Spleen (tissue), 7 donors: ENCODE measurements around the gene NRXN3.

ENCODE experiments used
- POLR2A ChIP-seq, 3 donors: fragments of 450-650 bp; IDR thresholded peaks; one replicate each; pipeline ENCODE4 v1.5.1; 2017; ENCODE audit warnings: antibody characterized with exemption in 3 of 3, mild to moderate bottlenecking in 1 of 3
- POLR2AphosphoS5 ChIP-seq, 3 donors: sonication (generic); formaldehyde crosslinking; IDR thresholded peaks; one replicate each; pipeline ENCODE4 v1.5.1; 2017; ENCODE audit warnings: antibody characterized with exemption in 3 of 3
- TF ChIP-seq, protein P1 (sequence below), 11 experiments: fragments of 200-600 bp in 7 of 11; fragments of 450-650 bp in 4 of 11; sonication (generic) in 4 of 11; IDR thresholded peaks in 8 of 11; conservative IDR thresholded peaks in 3 of 11; 1 replicate in 7 of 11; 2 replicates in 4 of 11; pipeline versions ENCODE4 v1.4.0 to v1.8.0; 2016 to 2021; ENCODE audit warnings: antibody characterized with exemption in 11 of 11, inconsistent platforms in 4 of 11, mild to moderate bottlenecking in 1 of 11
- donor health status: DM: no; HTN: no; CAD: no; lungs with moderate emphysema.
- donor health status: DM: no; HTN: no; CAD: no.
- donor health status: DM: no; HTN: no; CAD: no.

- TF ChIP-seq POLR2AphosphoS5 (IDR thresholded peaks at IDR 0.05): no peak
- TF ChIP-seq, protein P1, sequence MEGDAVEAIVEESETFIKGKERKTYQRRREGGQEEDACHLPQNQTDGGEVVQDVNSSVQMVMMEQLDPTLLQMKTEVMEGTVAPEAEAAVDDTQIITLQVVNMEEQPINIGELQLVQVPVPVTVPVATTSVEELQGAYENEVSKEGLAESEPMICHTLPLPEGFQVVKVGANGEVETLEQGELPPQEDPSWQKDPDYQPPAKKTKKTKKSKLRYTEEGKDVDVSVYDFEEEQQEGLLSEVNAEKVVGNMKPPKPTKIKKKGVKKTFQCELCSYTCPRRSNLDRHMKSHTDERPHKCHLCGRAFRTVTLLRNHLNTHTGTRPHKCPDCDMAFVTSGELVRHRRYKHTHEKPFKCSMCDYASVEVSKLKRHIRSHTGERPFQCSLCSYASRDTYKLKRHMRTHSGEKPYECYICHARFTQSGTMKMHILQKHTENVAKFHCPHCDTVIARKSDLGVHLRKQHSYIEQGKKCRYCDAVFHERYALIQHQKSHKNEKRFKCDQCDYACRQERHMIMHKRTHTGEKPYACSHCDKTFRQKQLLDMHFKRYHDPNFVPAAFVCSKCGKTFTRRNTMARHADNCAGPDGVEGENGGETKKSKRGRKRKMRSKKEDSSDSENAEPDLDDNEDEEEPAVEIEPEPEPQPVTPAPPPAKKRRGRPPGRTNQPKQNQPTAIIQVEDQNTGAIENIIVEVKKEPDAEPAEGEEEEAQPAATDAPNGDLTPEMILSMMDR (IDR thresholded peaks at IDR 0.05 in 8 of 11, conservative IDR thresholded peaks at IDR 0.05 in 3 of 11): no peak
- TF ChIP-seq POLR2A (IDR thresholded peaks at IDR 0.05): no peak
Observed at GRCh38 chr14:79856381-79856780, 1686.2 kb downstream of the NRXN3 start.
